Heart left ventricle (tissue), 13 donors: ENCODE results near the gene BCAS1.

Experiments
- CTCF ChIP-seq, 12 donors: fragments of 200-600 bp; sonication (generic) in 4 of 12; IDR thresholded peaks; one replicate each; pipeline versions ENCODE4 v1.5.0 to v1.8.0; 2018 to 2022; ENCODE audit warnings: antibody characterized with exemption in 12 of 12, mild to moderate bottlenecking in 5 of 12
- POLR2A ChIP-seq, 2 donors: fragments of 450-650 bp; IDR thresholded peaks; one replicate each; pipeline ENCODE4 v1.6.1; 2017; ENCODE audit warnings: antibody characterized with exemption in 2 of 2, mild to moderate bottlenecking in 2 of 2, moderate library complexity in 2 of 2
- donor health status: ischemic (EF 13 %, LVEDD 7.1; RV severe dilation, severe dysfunction).
- donor health status: DM: no; HTN: yes; CAD: no.
- donor health status: DM: no; HTN: no; CAD: no.
- donor health status: ischemic (EF 25% LVEDD 6.9; RV normal size, moderate dysfunction).
- donor health status: ischemic (EF 25% LVEDD 5.7; RV mildly dilated, moderate dysfunction).
- donor health status: ischemic (EF 35%, LVEDD 5.7; RV mildly dilated, moderate dysfunction).
- donor health status: nonischemic (EF 11% LVEDD 7.7; RV severe dilation, severe dysfunction).
- donor health status: DM: yes; HTN: yes; CAD: no.
- donor health status: PGD.
- donor health status: ischemic (EF 29% LVEDD 5.4; RV normal size, mild dysfunction).
- donor health status: nonischemic (EF 23%, LVEDD 6.1; RV moderate dilation, normal function).

GRCh38 chr20:54047720-54048119, 22.7 kb downstream of the BCAS1 start:
- TF ChIP-seq CTCF (IDR thresholded peaks at IDR 0.05) (no peak), POLR2A (IDR thresholded peaks at IDR 0.05) (no peak)
